HepG2 (cell line): ENCODE measurements around the gene DNPH1. TPM values are rescaled to one million over a fixed set of nuclear protein-coding genes. Genes with fewer than 3 reads are reported as not detected.

Experiments used
- ATAC-seq: fragments of 200-7000 bp; cut with Tn5 transposase; 3 replicates; pipeline ENCODE4 v1.9.1; 2020; ENCODE audit warnings: mild to moderate bottlenecking, moderate library complexity
- BruUV-seq: library from RNA; stranded (reverse); fragments of 400-500 nt; replicated peaks from 2 replicates; lab custom pipeline; 2021; lab: Mats Ljungman, UMichigan
- CTCF ChIA-PET: fragments of 300-600 bp; formaldehyde crosslinking; extraction: SDS; loops from one replicate; lab custom pipeline; 2021; ENCODE audit warnings: low total read pairs, inconsistent platforms, low intra/inter-chr PET ratio; lab: Yijun Ruan, JAX
- POLR2A ChIA-PET: fragments of 350-600 bp; sonication (Branson Sonifier 250); formaldehyde crosslinking; loops from one replicate; lab custom pipeline; 2020; ENCODE audit warnings: antibody characterized with exemption, inconsistent platforms; lab: Yijun Ruan, JAX
- DNase-seq: peaks from one replicate; pipeline ENCODE4 v3.0.0-alpha.2; 2015; ENCODE audit warnings: low spot score
- FAIRE-seq: peaks from 3 replicates; lab custom pipeline; 2011; peaks lifted over from hg19 to GRCh38; lab: Jason Lieb, UNC
- H2AFZ ChIP-seq: one replicate; pipeline ENCODE4 v1.6.1; 2011; ENCODE audit warnings: low read length, inconsistent platforms
- H3K27ac ChIP-seq: fragments of 300-600 bp; 3 replicates; pipeline ENCODE4 v1.8.0; 2011; ENCODE audit warnings: mixed run types, mild to moderate bottlenecking, mixed read lengths, low read length, inconsistent platforms; ENCODE audit not compliant: insufficient read depth; ENCODE audit errors: extremely low read length
- H3K27me3 ChIP-seq, 2 experiments: fragments of 200-600 bp in 1 of 2; 2 replicates in 1 of 2; 3 replicates in 1 of 2; pipeline versions ENCODE4 v1.6.0 to v1.8.0; 2011; ENCODE audit warnings: low read length in 2 of 2, mild to moderate bottlenecking in 2 of 2, moderate library complexity in 2 of 2, inconsistent platforms in 1 of 2; ENCODE audit not compliant: insufficient read depth in 2 of 2, control insufficient read depth in 1 of 2
- H3K36me3 ChIP-seq, 2 experiments: fragments of 200-600 bp in 1 of 2; replicated peaks in 1 of 2; 2 replicates in 1 of 2; 3 replicates in 1 of 2; pipeline versions ENCODE4 v1.5.1 to v1.8.0; 2011; ENCODE audit warnings: low read length in 2 of 2, inconsistent platforms in 1 of 2; ENCODE audit not compliant: insufficient read depth in 2 of 2, control insufficient read depth in 1 of 2
- H3K4me1 ChIP-seq: 2 replicates; pipeline ENCODE4 v1.5.1; 2012; ENCODE audit warnings: low read length, inconsistent platforms; ENCODE audit not compliant: insufficient read depth
- H3K4me2 ChIP-seq: 2 replicates; pipeline ENCODE4 v1.6.0; 2011; ENCODE audit warnings: low read depth, low read length, inconsistent platforms
- H3K4me3 ChIP-seq, 3 experiments: fragments of 200-600 bp in 1 of 3; sonication (generic), shearing (Covaris generic) in 1 of 3; replicated peaks in 1 of 3; 2 replicates each; pipeline ENCODE4 v1.5.1; 2011 to 2016; ENCODE audit warnings: low read length in 3 of 3, inconsistent platforms in 2 of 3, low read depth in 2 of 3, mild to moderate bottlenecking in 2 of 3, control low read depth in 1 of 3, mixed read lengths in 1 of 3; ENCODE audit not compliant: insufficient read depth in 1 of 3
- H3K79me2 ChIP-seq: one replicate; pipeline ENCODE4 v1.6.1; 2011; ENCODE audit warnings: low read length, inconsistent platforms; ENCODE audit not compliant: insufficient read depth
- H3K9ac ChIP-seq: 2 replicates; pipeline ENCODE4 v1.6.0; 2011; ENCODE audit warnings: mild to moderate bottlenecking, low read depth, low read length, inconsistent platforms; ENCODE audit not compliant: insufficient read depth
- H3K9me3 ChIP-seq: 2 replicates; pipeline ENCODE4 v1.5.1; 2012; ENCODE audit warnings: mild to moderate bottlenecking, low read length
- H4K20me1 ChIP-seq: 2 replicates; pipeline ENCODE4 v1.6.0; 2011; ENCODE audit warnings: inconsistent platforms, mild to moderate bottlenecking, low read length, moderate library complexity; ENCODE audit not compliant: insufficient read depth
- EP300 ChIP-seq, 3 experiments: sonication (generic) in 1 of 3; formaldehyde crosslinking in 1 of 3; IDR thresholded peaks; 2 replicates each; pipeline versions ENCODE4 v1.5.1 to v1.6.1; 2011 to 2020; ENCODE audit warnings: low read depth in 2 of 3, low read length in 2 of 3, borderline replicate concordance in 1 of 3, improper control_type of control experiment in 1 of 3, mild to moderate bottlenecking in 1 of 3, missing genetic modification reagents in 1 of 3, moderate library complexity in 1 of 3
- JDP2 ChIP-seq: sonication (generic); formaldehyde crosslinking; IDR thresholded peaks from 2 replicates; pipeline ENCODE4 v1.8.1; 2022; ENCODE audit warnings: missing genetic modification reagents, borderline replicate concordance
- MZF1 ChIP-seq: sonication (generic); formaldehyde crosslinking; IDR thresholded peaks from 2 replicates; pipeline ENCODE4 v1.8.1; 2023; ENCODE audit warnings: mild to moderate bottlenecking, missing genetic modification reagents, borderline replicate concordance
- POLR2AphosphoS5 ChIP-seq: IDR thresholded peaks from 2 replicates; pipeline ENCODE4 v1.6.1; 2012; ENCODE audit warnings: low read depth, low read length
- PREB ChIP-seq: sonication (generic); formaldehyde crosslinking; IDR thresholded peaks from 2 replicates; pipeline ENCODE4 v1.4.0; 2020; ENCODE audit warnings: missing genetic modification reagents
- TBX3 ChIP-seq: fragments of 450-650 bp; IDR thresholded peaks from 2 replicates; pipeline ENCODE4 v1.6.1; 2017; ENCODE audit warnings: antibody characterized with exemption, mild to moderate bottlenecking, inconsistent platforms, borderline replicate concordance
- ZBTB40 ChIP-seq, 2 experiments: fragments of 450-650 bp in 1 of 2; sonication (generic) in 1 of 2; formaldehyde crosslinking in 1 of 2; IDR thresholded peaks; 2 replicates each; pipeline versions ENCODE4 v1.6.1 to v1.8.0; 2016 to 2022; ENCODE audit warnings: antibody characterized with exemption in 1 of 2, mild to moderate bottlenecking in 1 of 2, missing genetic modification reagents in 1 of 2
- ZNF121 ChIP-seq: sonication (generic); formaldehyde crosslinking; IDR thresholded peaks from 2 replicates; pipeline ENCODE4 v1.5.0; 2020; ENCODE audit warnings: mild to moderate bottlenecking, missing genetic modification reagents
- ZNF644 ChIP-seq: IDR thresholded peaks from 2 replicates; pipeline ENCODE4 v1.6.1; 2016; ENCODE audit warnings: low read depth
- WGBS: methylation state at CpG from one replicate; pipeline ENCODE4 v1.1.6; 2017; ENCODE audit warnings: low lambda C conversion rate; 5-methylcytosine and 5-hydroxymethylcytosine counted together
- in situ Hi-C: cut with HindIII; loops from 2 replicates; pipeline ENCODE4 v1.10.0; 2017; ENCODE audit warnings: low pct_unique_long_range_greater_than_20kb; ENCODE audit not compliant: extremely low pct_ligation_motif_present
- intact Hi-C: fragments of 100-400 bp; cut with micrococcal nuclease; formaldehyde crosslinking; loops from one replicate; pipeline ENCODE4 v1.10.0; 2022; ENCODE audit not compliant: unreplicated experiment
- polyA plus RNA-seq, 8 experiments: library from polyadenylated mRNA; depleted of rRNA in 3 of 8; stranded (reverse) in 7 of 8; unstranded in 1 of 8; fragments of >200 nt; fragmentation: Illumina TruSeq in 4 of 8; extraction: Trizol in 4 of 8; gene quantifications; 2 replicates each; pipeline versions ENCODE4 v1.2.1 to v1.2.3, GENCODE V29; 2011 to 2016; ENCODE audit warnings: low read depth in 4 of 8, missing spikeins in 1 of 8, mixed read lengths in 1 of 8; ENCODE audit not compliant: insufficient read depth in 1 of 8
- total RNA-seq, 5 experiments: library from RNA; depleted of rRNA; stranded (reverse); fragments of >200 nt; fragmentation: Illumina TruSeq; extraction: Trizol; gene quantifications; 2 replicates each; pipeline ENCODE4 v1.2.3, GENCODE V29; 2016; ENCODE audit warnings: low read depth in 1 of 5
- TF ChIP-seq, protein P1 (sequence below): sonication (generic); formaldehyde crosslinking; IDR thresholded peaks from 2 replicates; pipeline ENCODE4 v1.4.0; 2020; ENCODE audit warnings: mild to moderate bottlenecking, missing genetic modification reagents

DNPH1 gene
- total and polyA plus RNA-seq, 2 of the 13 experiments (the other 11 are each of a cell fraction or from before 2014, with no cell fraction given), result 56.5 to 75.1 TPM

DNA sequence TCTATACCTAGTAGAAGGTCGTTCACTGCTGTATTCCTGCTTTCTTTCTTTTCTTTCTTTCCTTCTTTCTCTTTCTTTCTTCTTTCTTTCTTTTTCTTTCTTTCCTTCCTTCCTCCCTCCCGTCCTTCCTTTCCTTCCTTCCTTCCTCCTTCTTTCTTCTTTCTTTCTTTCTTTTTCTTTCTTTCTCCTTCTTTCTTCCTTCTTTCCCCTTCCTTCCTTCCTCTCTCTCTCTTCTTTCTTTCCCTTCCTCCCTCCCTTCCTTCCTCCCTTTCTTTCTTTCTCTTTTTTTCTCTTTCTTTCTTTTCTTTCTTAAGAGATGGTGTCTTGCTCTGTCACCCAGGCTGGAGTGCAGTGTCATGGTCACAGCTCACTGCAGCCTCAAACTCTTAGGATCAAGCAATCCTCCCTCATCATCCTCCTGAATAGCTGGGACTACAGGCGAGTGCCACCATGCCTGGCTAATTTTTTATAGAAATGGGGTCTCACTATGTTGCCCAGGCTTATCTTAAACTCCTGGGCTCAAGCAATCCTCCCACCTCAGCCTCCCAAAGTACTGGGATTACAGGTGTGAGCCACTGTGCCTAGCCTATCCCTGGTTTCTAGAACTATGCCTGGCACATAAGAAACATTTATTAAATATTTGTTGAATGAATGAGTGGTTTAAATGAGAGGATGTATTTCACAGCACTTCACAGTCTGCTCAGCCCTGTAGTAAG lies 2.6 kb upstream of the DNPH1 start:
- ATAC-seq (no peak), FAIRE-seq (no peak), DNase-seq (no peak)
- BruUV-seq, result no TSS peak
- in situ Hi-C loops, result no loop called here
- no peaks in the 10 kb centered on the region for H3K9me3 ChIP-seq
- no peak overlapping the region for H3K4me2 ChIP-seq
- ChIA-PET POLR2A (no interaction called here), CTCF (no interaction called here)
- no peak overlapping the region for H3K4me3 ChIP-seq
- H2AFZ ChIP-seq, result no peak overlapping the region
- no peak overlapping the region for H3K27ac ChIP-seq
- H3K9ac ChIP-seq, result no peak overlapping the region
- H3K79me2 ChIP-seq, result peaks cover 6% of the 10 kb centered on the region
- no peaks in the 10 kb centered on the region for H3K36me3 ChIP-seq
- peaks cover 0 to 23% of the 10 kb centered on the region in 2 experiments; a peak in 2 of 5 replicates for H3K27me3 ChIP-seq
- peaks cover 21% of the 10 kb centered on the region for H3K4me1 ChIP-seq
- intact Hi-C loops, result no loop called here
- WGBS, result 10% methylated on average over 3 of the region's 3 CpGs
- H4K20me1 ChIP-seq, result no peaks in the 10 kb centered on the region
- no peak for TF ChIP-seq EP300 (IDR thresholded peaks at IDR 0.05; ENCODE audit: low read depth in 2 of 2, low read length in 2 of 2)
- no peak for TF ChIP-seq EP300 (CRISPR knock-in tag; IDR thresholded peaks at IDR 0.05; ENCODE audit: borderline replicate concordance)
- TF ChIP-seq, protein P1, sequence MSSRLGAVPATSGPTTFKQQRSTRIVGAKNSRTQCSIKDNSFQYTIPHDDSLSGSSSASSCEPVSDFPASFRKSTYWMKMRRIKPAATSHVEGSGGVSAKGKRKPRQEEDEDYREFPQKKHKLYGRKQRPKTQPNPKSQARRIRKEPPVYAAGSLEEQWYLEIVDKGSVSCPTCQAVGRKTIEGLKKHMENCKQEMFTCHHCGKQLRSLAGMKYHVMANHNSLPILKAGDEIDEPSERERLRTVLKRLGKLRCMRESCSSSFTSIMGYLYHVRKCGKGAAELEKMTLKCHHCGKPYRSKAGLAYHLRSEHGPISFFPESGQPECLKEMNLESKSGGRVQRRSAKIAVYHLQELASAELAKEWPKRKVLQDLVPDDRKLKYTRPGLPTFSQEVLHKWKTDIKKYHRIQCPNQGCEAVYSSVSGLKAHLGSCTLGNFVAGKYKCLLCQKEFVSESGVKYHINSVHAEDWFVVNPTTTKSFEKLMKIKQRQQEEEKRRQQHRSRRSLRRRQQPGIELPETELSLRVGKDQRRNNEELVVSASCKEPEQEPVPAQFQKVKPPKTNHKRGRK, result peak; percentile 80; the same call in 1 of the 2 replicates
- no peak for TF ChIP-seq PREB
- TF ChIP-seq JDP2 (CRISPR knock-in tag), result no peak
- no peak for TF ChIP-seq MZF1 (CRISPR knock-in tag)
- TF ChIP-seq TBX3, result no peak
- TF ChIP-seq POLR2AphosphoS5, result no peak
- TF ChIP-seq ZNF121, result peak; percentile 57; the same call in 1 of the 2 replicates
- no peak for TF ChIP-seq ZNF644 (CRISPR knock-in tag)
- 0 out of 2 replicates have a peak, but pooled peaks have one; percentile 2 for TF ChIP-seq ZBTB40 (IDR thresholded peaks at IDR 0.05)
- no peak for TF ChIP-seq ZBTB40 (CRISPR knock-in tag; IDR thresholded peaks at IDR 0.05)
